ENCODE measurements around the gene KIAA0408. TPM values are rescaled to one million over a fixed set of nuclear protein-coding genes. Genes with fewer than 3 reads are reported as not detected.

KIAA0408 gene
- total RNA-seq, 1 donor from 2014 or later: not detected

- no peak for FAIRE-seq
- Histone ChIP-seq H3K27me3 (ENCODE audit: control insufficient read depth, insufficient read depth, low read length) (no peaks in the 10 kb centered on the region), H3K4me3 (ENCODE audit: low read depth, low read length) (no peak overlapping the region), H3K36me3 (ENCODE audit: control insufficient read depth, insufficient read depth, low read length) (no peaks in the 10 kb centered on the region)
- DNase-seq (ENCODE audit: low read depth): no peak
- no peak for TF ChIP-seq CTCF (IDR thresholded peaks at IDR 0.05; ENCODE audit: insufficient read depth, low read length, severe bottlenecking)
These were observed 2.7 kb downstream of the KIAA0408 start for GRCh38 chr6:127456465-127456864.

- TF ChIP-seq CTCF (IDR thresholded peaks at IDR 0.05; ENCODE audit: insufficient read depth, low read length, severe bottlenecking): no peak
- FAIRE-seq (no peak), DNase-seq (ENCODE audit: low read depth) (no peak)
- Histone ChIP-seq H3K36me3 (ENCODE audit: control insufficient read depth, insufficient read depth, low read length) (no peaks in the 10 kb centered on the region), H3K4me3 (ENCODE audit: low read depth, low read length) (no peak overlapping the region), H3K27me3 (ENCODE audit: control insufficient read depth, insufficient read depth, low read length) (no peaks in the 10 kb centered on the region)
These were observed 5.2 kb downstream of the KIAA0408 start for GRCh38 chr6:127453845-127454619.

- no peak overlapping the region for H3K4me3 ChIP-seq (ENCODE audit: low read depth, low read length)
- FAIRE-seq (no peak), DNase-seq (ENCODE audit: low read depth) (no peak)
- no peak for TF ChIP-seq CTCF (IDR thresholded peaks at IDR 0.05; ENCODE audit: insufficient read depth, low read length, severe bottlenecking)
- no peaks in the 10 kb centered on the region for H3K27me3 ChIP-seq (ENCODE audit: control insufficient read depth, insufficient read depth, low read length)
- no peaks in the 10 kb centered on the region for H3K36me3 ChIP-seq (ENCODE audit: control insufficient read depth, insufficient read depth, low read length)
These were observed 6.4 kb downstream of the KIAA0408 start for GRCh38 chr6:127452803-127453202.

- FAIRE-seq: no peak
- no peak for DNase-seq (ENCODE audit: low read depth)
- no peaks in the 10 kb centered on the region for H3K36me3 ChIP-seq (ENCODE audit: control insufficient read depth, insufficient read depth, low read length)
- H3K27me3 ChIP-seq (ENCODE audit: control insufficient read depth, insufficient read depth, low read length): no peaks in the 10 kb centered on the region
- H3K4me3 ChIP-seq (ENCODE audit: low read depth, low read length): no peak overlapping the region
- no peak for TF ChIP-seq CTCF (IDR thresholded peaks at IDR 0.05; ENCODE audit: insufficient read depth, low read length, severe bottlenecking)
These were observed 7.8 kb downstream of the KIAA0408 start for GRCh38 chr6:127451388-127451787.

- FAIRE-seq (no peak), DNase-seq (ENCODE audit: low read depth) (no peak)
- Histone ChIP-seq H3K36me3 (ENCODE audit: control insufficient read depth, insufficient read depth, low read length) (no peaks in the 10 kb centered on the region), H3K27me3 (ENCODE audit: control insufficient read depth, insufficient read depth, low read length) (no peaks in the 10 kb centered on the region), H3K4me3 (ENCODE audit: low read depth, low read length) (no peak overlapping the region)
- no peak for TF ChIP-seq CTCF (IDR thresholded peaks at IDR 0.05; ENCODE audit: insufficient read depth, low read length, severe bottlenecking)
These were observed 11.4 kb downstream of the KIAA0408 start for GRCh38 chr6:127447780-127448179.

- Histone ChIP-seq H3K4me3 (ENCODE audit: low read depth, low read length) (no peak overlapping the region), H3K36me3 (ENCODE audit: control insufficient read depth, insufficient read depth, low read length) (no peaks in the 10 kb centered on the region), H3K27me3 (ENCODE audit: control insufficient read depth, insufficient read depth, low read length) (no peaks in the 10 kb centered on the region)
- TF ChIP-seq CTCF (IDR thresholded peaks at IDR 0.05; ENCODE audit: insufficient read depth, low read length, severe bottlenecking): no peak
- FAIRE-seq (no peak), DNase-seq (ENCODE audit: low read depth) (no peak)
These were observed 12.8 kb downstream of the KIAA0408 start for GRCh38 chr6:127446356-127446755.

Measured in bronchial epithelial cell (primary cell).